ENCODE measurements around the gene MORC4.

MORC4 gene

DNA sequence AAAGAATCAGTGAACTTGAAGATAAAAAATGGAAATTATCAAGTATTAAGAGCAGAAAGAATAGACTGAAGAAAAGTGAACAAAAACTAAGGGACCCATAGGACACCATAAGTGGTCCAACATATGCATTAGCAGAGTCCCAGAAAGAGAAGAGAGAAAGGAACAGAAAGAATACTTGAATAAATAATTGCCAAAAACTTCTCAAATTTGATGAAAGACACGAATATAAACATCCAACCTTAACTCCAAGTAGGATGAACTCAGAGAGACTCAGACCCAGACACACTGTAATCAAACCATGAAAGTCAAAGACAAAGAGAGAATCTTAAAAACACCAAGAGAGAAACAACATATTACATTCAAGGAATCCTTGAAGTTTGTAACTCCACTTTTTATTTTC lies 35.7 kb downstream of the MORC4 start:
- DNase-seq, result no peak
- no peak for TF ChIP-seq GATA1 (IDR thresholded peaks at IDR 0.05; ENCODE audit: low read depth, low read length)
- no peak for TF ChIP-seq POLR2A (IDR thresholded peaks at IDR 0.05; ENCODE audit: low read length)

DNA sequence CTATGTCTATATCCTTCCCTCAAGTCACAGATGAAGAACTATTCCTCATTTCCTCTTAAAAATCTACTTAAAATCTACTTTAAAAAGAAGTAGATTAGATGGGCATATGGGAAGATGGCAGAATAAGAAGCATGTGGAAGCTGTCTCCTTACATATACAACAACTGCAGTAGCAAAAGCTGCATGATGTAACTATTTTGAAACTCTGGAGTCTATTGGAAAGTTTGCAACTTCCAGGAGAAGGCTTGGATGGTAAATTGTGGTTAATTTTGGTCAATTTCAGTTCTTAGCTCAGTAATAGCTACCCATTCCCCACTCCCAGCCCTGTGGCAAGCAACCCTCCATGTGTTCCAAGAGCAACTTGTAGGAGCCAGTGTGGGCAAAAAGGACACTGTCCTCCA lies 36.9 kb downstream of the MORC4 start:
- TF ChIP-seq POLR2A (IDR thresholded peaks at IDR 0.05; ENCODE audit: low read length) (no peak), GATA1 (IDR thresholded peaks at IDR 0.05; ENCODE audit: low read depth, low read length) (no peak)
- no peak for DNase-seq

GRCh38 chrX:106959901-106960300 lies 40.1 kb downstream of the MORC4 start:
- TF ChIP-seq POLR2A (IDR thresholded peaks at IDR 0.05; ENCODE audit: low read length) (no peak), GATA1 (IDR thresholded peaks at IDR 0.05; ENCODE audit: low read depth, low read length) (no peak)
- DNase-seq, result no peak

DNA sequence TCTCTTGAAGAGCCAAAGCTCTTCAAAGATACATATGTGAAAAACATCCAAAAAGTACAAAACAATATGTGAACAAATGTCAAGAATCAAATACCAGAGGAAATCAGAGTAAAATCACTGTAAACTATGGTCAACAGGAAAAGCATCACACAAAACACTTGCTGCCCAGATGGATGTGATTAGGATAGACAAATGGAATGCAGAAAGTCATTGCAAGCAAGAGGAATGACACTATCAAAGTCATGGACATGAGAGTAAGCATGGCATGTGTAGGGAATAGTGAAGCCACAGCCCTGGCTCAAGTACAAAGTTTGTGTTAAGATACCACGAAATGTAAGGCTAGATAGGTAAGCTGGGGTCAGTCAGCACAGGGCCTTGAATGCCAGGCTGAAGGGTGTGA lies 42.2 kb downstream of the MORC4 start:
- no peak for DNase-seq
- TF ChIP-seq GATA1 (IDR thresholded peaks at IDR 0.05; ENCODE audit: low read depth, low read length) (no peak), POLR2A (IDR thresholded peaks at IDR 0.05; ENCODE audit: low read length) (no peak)

DNA sequence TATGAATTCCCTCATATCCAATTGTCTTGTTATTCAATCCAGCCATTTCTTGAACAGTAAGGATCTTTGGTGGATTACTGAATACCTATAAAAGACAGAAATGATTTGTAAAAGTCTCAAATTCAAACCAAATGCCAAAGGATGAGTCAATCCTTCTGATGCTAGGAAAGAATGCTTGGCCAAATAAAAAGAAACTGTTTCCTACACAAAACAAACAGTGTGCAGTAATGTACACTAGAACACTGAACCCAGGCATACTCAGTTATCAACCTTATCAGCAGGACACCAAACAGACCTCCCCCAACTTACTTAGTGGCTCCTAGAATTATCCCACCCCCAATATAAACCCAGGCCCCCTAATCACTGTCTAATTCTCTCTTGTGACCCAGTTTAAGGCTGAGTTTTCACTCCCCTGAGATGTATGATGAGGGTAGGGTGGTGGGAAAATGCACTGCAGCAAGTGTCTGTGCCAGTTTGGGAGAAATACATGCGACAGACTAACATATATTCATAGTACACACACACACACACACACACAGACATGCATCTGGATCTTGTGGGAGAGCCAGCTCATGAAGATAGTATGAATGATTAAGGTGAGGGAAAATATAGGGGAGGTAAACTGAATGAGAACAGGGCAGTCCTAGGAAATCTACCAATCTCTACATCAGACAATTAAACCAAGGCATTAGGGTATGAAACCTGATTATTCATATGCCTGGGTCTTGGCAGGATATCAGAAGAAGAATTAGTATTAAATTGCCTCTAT lies 44.8 kb downstream of the MORC4 start:
- DNase-seq, result no peak
- no peak for TF ChIP-seq GATA1 (IDR thresholded peaks at IDR 0.05; ENCODE audit: low read depth, low read length)
- no peak for TF ChIP-seq POLR2A (IDR thresholded peaks at IDR 0.05; ENCODE audit: low read length)

DNA sequence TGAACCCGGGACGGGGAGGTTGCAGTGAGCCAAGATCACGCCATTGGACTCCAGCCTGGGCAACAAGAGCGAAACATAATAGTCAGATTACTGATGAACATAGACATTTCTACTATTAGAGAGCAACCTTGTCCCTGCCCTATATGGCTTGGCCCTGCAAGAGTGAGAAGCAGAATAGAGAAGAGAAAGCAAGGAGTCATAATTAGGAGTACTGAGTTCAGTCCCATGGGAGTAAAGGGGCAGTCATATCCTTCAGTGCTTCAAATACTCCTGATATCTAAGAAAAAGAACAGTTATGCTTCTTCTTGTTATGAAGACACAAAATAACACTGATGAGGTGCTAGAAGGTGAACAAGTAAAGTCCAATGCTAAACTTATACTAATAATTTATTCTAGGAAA lies 46.0 kb downstream of the MORC4 start:
- no peak for TF ChIP-seq POLR2A (IDR thresholded peaks at IDR 0.05; ENCODE audit: low read length)
- no peak for TF ChIP-seq GATA1 (IDR thresholded peaks at IDR 0.05; ENCODE audit: low read depth, low read length)

DNA sequence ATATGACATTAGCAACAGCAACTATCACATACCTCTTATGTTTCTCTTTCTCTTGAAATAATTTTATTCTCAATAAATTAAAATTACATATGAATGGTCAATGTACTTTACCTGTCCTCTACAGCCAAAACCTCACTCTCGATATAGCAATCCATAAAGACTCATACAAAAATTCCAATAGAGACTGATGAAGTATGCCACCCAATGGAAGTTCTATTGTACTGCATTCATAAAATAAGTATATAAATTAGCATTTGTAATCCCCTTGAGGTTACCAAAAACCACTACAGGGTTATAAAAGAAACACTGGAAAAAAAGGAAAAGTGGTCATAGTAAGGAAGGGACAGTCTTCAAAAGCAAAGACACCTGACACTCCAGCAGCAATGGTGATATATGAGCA lies 47.0 kb downstream of the MORC4 start:
- peak in 1 of 2 experiments; percentile 1 for DNase-seq

More for the DNA sequence above, 46.0 kb downstream of the MORC4 start:
- DNase-seq, result no peak

GRCh38 chrX:106952538-106952937 lies 47.5 kb downstream of the MORC4 start:
- TF ChIP-seq GATA1 (IDR thresholded peaks at IDR 0.05; ENCODE audit: low read depth, low read length) (no peak), POLR2A (IDR thresholded peaks at IDR 0.05; ENCODE audit: low read length) (no peak)
- DNase-seq, result no peak

More for the DNA sequence above, 47.0 kb downstream of the MORC4 start:
- TF ChIP-seq GATA1 (IDR thresholded peaks at IDR 0.05; ENCODE audit: low read depth, low read length) (no peak), POLR2A (IDR thresholded peaks at IDR 0.05; ENCODE audit: low read length) (no peak)

DNA sequence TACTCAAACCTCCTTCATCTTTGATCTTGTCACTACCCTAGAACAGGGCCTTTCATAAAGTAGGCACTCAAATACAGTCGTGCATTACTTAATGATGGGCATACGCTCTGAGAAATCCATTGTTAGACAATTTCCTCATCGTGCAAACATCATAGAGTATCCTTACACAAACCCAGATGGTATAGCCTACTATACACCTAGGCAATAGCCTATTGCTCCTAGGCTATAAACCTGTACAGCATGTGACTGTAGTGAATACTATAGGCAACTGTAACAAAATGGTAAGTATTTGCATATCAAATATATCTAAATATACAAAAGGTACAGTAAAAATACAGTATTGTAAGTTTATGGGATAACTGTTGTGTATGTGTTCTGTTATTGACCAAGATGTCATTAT lies 47.9 kb downstream of the MORC4 start:
- DNase-seq, result no peak
- TF ChIP-seq POLR2A (IDR thresholded peaks at IDR 0.05; ENCODE audit: low read length) (no peak), GATA1 (IDR thresholded peaks at IDR 0.05; ENCODE audit: low read depth, low read length) (no peak)

DNA sequence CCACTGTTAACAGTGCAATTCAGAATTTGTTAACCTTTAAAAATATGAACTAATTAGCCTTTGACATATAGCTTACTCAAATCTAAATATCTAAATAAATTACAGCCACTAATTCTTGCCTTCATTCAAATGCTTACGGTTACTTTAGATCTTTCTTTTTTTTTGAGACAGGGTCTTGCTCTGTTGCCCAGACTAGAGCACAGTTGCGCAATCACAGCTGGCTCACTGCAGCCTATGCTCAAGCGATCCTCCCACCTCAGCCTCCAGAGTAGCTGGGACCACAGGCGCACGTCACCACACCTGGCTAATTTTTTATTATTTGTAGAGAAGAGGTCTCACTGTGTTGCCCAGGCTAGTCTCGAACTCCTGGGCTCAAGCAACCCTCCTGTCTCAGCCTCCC lies 48.8 kb downstream of the MORC4 start:
- TF ChIP-seq POLR2A (IDR thresholded peaks at IDR 0.05; ENCODE audit: low read length) (no peak), GATA1 (IDR thresholded peaks at IDR 0.05; ENCODE audit: low read depth, low read length) (no peak)
- DNase-seq, result no peak

GRCh38 chrX:106950381-106950780 lies 49.6 kb downstream of the MORC4 start:
- no peak for TF ChIP-seq POLR2A (IDR thresholded peaks at IDR 0.05; ENCODE audit: low read length)
- TF ChIP-seq GATA1 (IDR thresholded peaks at IDR 0.05; ENCODE audit: low read depth, low read length), result no peak
- DNase-seq, result no peak

DNA sequence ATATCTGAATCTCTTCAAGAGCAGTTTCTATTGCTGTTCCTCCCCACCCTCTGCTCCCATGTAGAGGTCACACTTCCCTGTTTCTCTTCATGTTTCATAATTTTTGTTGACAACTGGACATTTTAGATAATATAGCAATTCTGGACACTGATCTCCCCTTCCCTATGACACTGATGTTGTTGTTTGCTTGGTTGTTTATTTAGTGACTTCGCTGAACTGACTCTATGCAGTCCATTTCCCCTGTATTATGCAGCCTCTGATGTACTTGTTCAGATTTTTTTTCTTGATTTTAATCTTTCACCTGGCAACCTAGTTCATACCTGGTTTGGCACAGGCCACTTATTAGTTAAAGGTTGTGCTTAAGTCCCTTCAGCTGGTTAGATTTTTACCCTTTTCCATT lies 50.6 kb downstream of the MORC4 start:
- TF ChIP-seq POLR2A (IDR thresholded peaks at IDR 0.05; ENCODE audit: low read length) (no peak), GATA1 (IDR thresholded peaks at IDR 0.05; ENCODE audit: low read depth, low read length) (no peak)
- no peak for DNase-seq

DNA sequence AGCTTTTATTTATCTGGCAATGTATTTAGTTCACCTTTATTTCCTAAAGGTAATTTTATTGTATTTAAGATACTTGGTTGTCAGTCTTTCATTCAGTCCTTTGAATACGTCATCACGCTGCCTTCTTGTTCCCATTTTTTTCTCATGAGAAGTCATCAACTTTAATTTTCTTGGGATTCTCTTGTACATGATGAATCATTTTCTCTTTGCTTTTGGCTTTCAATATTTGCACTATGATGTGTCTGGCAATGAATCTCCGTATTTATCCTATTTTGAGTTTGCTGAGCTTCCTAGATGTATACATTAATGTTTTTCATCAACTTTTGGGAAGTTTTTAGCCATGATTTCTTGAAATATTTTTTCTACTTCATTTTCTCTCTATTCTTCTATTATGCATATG lies 51.4 kb downstream of the MORC4 start:
- no peak for DNase-seq

DNA sequence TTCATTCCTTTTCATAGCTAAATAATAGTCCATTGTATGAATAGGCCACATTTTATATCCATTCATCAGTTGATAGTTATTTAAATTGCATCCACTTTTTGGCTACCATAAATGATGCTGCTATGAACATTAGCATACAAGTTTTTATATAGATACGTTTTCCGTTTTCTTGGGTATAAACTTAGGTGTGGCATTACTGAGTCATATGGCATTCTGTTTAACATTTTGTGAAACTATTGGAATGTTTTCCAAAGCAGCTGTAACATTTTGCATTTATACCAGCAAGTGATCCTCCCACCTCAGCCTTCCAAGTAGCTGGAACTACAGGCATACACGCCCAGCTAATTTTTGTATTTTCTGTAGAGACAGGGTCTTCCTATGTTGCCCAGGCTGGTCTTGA lies 53.5 kb downstream of the MORC4 start:
- TF ChIP-seq GATA1 (IDR thresholded peaks at IDR 0.05; ENCODE audit: low read depth, low read length), result no peak
- TF ChIP-seq POLR2A (IDR thresholded peaks at IDR 0.05; ENCODE audit: low read length), result no peak
- no peak for DNase-seq

More for the DNA sequence above, 51.4 kb downstream of the MORC4 start:
- no peak for TF ChIP-seq POLR2A (IDR thresholded peaks at IDR 0.05; ENCODE audit: low read length)
- no peak for TF ChIP-seq GATA1 (IDR thresholded peaks at IDR 0.05; ENCODE audit: low read depth, low read length)

- TF ChIP-seq GATA1 (IDR thresholded peaks at IDR 0.05; ENCODE audit: low read depth, low read length) (no peak), POLR2A (IDR thresholded peaks at IDR 0.05; ENCODE audit: low read length) (no peak)
- DNase-seq, result no peak
These were observed 59.9 kb downstream of the MORC4 start for GRCh38 chrX:106940068-106940467.
